Activated T-cell treated with anti-CD3 and anti-CD28 coated beads, Interleukin-2, amount 50 U/mL, for 24 hours (primary cell): ENCODE results near the gene FUBP3.
"Not testable (repeated sequence)": the region's sequence is repeated elsewhere in the genome, so short reads cannot be mapped to it uniquely, and the experiment has no call there.

Source experiments
- DNase-seq: peaks from one replicate; pipeline ENCODE4 v3.0.0-alpha.2; 2020
- H3K27ac Mint-ChIP-seq: 2 replicates; pipeline ENCODE4 v1.8.0; 2020; ENCODE audit warnings: mild to moderate bottlenecking, mixed read lengths
- H3K27me3 Mint-ChIP-seq: 2 replicates; pipeline ENCODE4 v1.8.0; 2020; ENCODE audit warnings: mixed read lengths
- H3K36me3 Mint-ChIP-seq: 2 replicates; pipeline ENCODE4 v1.8.0; 2020; ENCODE audit warnings: low read depth, mixed read lengths
- H3K4me1 Mint-ChIP-seq: 2 replicates; pipeline ENCODE4 v1.8.0; 2020; ENCODE audit warnings: low read depth, mixed read lengths
- H3K4me3 Mint-ChIP-seq: 2 replicates; pipeline ENCODE4 v1.8.0; 2020; ENCODE audit warnings: mild to moderate bottlenecking, moderate library complexity, mixed read lengths
- H3K9me3 Mint-ChIP-seq: 2 replicates; pipeline ENCODE4 v1.8.0; 2020; ENCODE audit warnings: mixed read lengths

Gene FUBP3

DNA sequence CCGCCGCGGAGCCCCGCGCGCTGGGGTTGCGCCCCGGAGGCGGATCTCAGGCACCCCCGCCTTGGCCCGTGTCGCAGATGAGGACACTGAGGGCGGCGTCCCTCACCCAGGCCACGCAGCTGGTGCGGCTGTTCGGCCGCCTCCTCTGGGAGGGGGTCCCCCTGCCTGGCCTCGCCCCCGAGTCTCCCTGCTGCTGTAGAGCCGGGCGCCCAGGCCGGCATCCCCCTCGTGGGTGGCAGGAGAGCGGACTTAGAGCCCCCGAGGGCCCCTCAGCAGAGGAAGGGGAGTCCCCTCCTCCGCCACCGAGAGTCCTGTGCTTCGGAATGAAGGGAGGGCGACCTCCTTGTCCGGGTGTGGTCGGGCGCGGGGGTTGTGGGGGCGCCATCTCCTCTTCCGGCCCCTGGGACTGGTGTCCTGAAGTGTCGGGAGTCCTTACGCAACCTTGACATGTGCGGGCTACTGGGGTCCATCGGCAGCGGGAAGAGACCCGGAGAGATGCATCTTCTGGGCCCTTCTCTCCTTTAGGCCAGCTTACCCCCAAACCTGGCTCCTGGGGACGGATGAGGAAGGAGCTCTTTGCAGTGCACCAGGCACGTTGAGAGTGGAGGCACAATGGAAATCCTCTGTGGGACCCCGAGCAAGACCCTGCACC lies 102.5 kb downstream of the FUBP3 start:
- DNase-seq, result peak; percentile 68
- H3K4me3 Mint-ChIP-seq, result peak overlapping the region; percentile 80
- H3K36me3 Mint-ChIP-seq, result no peaks in the 10 kb centered on the region
- peaks cover 16% of the 10 kb centered on the region for H3K27me3 Mint-ChIP-seq
- peak overlapping the region; percentile 76 for H3K27ac Mint-ChIP-seq
- H3K9me3 Mint-ChIP-seq, result no peaks in the 10 kb centered on the region
- H3K4me1 Mint-ChIP-seq, result peaks cover 7% of the 10 kb centered on the region

DNA sequence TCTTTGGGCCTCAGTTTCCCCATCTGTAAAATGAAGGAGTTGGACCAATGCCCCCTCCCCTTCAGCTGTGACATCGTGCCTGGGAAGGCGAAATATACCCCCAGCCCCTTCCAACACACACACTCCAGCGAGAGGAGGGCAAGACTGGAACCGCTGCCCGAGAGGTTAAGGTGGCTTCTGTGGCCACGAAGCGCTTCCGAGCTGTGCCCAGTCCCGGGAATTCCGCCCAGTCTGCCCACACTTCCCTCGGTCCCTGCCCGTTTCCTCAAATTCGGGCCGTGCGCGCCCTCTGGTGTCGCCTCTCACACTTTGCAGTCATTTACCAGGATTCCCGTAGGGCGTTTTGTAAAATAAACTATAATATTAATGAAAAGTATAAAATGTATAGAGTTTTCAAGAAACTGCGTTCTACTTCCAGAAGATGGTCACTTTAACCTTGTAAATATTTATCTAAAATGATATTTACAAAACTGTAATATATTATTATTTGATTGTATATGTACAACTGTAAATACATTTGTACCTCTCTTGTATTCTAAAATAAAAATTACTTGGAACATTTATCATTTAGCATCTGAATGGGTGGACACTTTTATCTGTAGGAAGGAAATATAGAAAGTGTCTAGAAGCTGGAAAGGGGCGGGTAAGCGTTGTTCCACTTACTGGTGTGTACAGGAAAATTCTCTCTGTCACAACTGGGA lies 103.2 kb downstream of the FUBP3 start:
- Mint-ChIP-seq H3K9me3 (no peaks in the 10 kb centered on the region), H3K27me3 (peaks cover 16% of the 10 kb centered on the region)
- DNase-seq, result peak; percentile 74

DNA sequence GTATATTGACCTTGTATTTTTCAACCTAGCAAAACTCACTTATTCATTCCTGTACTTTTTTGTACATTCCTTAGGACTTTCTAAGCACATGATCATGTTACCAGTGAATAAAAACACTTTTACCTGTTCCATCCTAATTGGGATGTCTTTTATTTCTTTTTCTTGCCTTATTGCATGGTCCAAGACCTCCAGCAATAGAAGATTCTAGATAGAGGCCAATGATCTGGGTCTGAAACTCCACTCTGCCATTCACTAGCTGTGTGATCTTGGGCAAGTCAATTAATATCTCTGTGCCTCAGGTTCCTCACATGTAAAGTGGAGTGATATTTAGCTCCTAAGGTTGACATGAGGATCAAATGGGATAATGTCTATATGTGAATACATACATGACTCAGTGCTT lies 105.7 kb downstream of the FUBP3 start:
- no peaks in the 10 kb centered on the region for H3K36me3 Mint-ChIP-seq
- no peak overlapping the region for H3K4me3 Mint-ChIP-seq
- peaks cover 8% of the 10 kb centered on the region for H3K27me3 Mint-ChIP-seq
- peaks cover 20% of the 10 kb centered on the region for H3K4me1 Mint-ChIP-seq
- no peak for DNase-seq
- H3K27ac Mint-ChIP-seq, result no peak overlapping the region
- H3K9me3 Mint-ChIP-seq, result no peaks in the 10 kb centered on the region

More for the DNA sequence above, 103.2 kb downstream of the FUBP3 start:
- H3K4me3 Mint-ChIP-seq, result peak overlapping the region; percentile 80
- peak overlapping the region; percentile 83 for H3K27ac Mint-ChIP-seq
- H3K4me1 Mint-ChIP-seq, result peaks cover 10% of the 10 kb centered on the region
- no peaks in the 10 kb centered on the region for H3K36me3 Mint-ChIP-seq

DNA sequence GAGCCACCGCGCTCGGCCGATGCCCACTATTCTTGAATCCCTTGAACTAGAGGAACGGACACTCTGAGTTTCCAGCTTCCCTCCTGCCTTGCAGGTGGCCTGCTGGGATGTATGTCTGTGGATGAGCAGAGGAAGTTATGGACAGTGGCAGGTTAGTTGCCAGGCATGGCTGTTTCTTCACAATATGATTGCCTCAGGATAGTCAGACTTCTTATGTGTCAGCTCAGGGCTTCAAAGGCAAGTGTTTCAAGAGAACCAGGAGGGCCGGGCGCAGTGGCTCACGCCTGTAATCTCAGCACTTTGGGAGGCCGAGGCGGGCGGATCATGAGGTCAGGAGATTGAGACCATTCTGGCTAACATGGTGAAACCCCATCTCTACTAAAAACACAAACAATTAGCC lies 106.6 kb downstream of the FUBP3 start:
- not testable (repeated sequence) for H3K9me3 Mint-ChIP-seq, DNase-seq, H3K4me3 Mint-ChIP-seq, H3K27ac Mint-ChIP-seq, H3K36me3 Mint-ChIP-seq, H3K27me3 Mint-ChIP-seq
- peaks cover 22% of the 10 kb centered on the region for H3K4me1 Mint-ChIP-seq

DNA sequence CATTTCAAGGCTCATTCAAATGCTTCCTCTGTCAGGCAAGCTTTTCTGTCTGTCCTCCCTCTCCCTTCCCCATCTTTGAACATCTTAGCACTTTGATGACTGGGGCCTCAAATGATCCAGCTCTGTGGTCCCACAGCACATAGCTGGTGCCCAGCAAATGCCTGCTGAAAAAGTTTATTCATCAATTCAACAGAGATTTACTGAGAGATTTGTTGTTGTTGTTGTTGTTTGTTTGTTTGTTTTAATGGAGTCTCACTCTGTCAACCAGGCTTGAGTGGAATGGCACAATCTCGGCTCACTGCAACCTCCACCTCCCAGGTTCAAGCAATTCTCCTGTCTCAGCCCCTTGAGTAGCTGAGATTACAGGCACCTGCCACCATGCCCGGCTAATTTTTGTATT lies 108.2 kb downstream of the FUBP3 start:
- H3K27me3 Mint-ChIP-seq, result no peaks in the 10 kb centered on the region
- no peaks in the 10 kb centered on the region for H3K9me3 Mint-ChIP-seq
- no peak overlapping the region for H3K27ac Mint-ChIP-seq
- no peak overlapping the region for H3K4me3 Mint-ChIP-seq
- DNase-seq, result no peak
- peaks cover 17% of the 10 kb centered on the region for H3K4me1 Mint-ChIP-seq
- no peaks in the 10 kb centered on the region for H3K36me3 Mint-ChIP-seq
